Uterus (tissue), 4 donors: Measurements from ENCODE around the gene SORCS3. TPM values are rescaled to one million over a fixed set of nuclear protein-coding genes. Genes with fewer than 3 reads are reported as not detected.

Source experiments
- DNase-seq, 2 donors: peaks; one replicate each; pipeline ENCODE4 v3.0.0-alpha.2; 2019 to 2020
- H3K27ac ChIP-seq, 2 donors: fragments of 200-600 bp; sonication (generic); 1 replicate in 1 of 2; 2 replicates in 1 of 2; pipeline ENCODE4 v1.5.1; 2016 to 2018
- H3K27me3 ChIP-seq, 2 donors: fragments of 200-600 bp; sonication (generic); one replicate each; pipeline ENCODE4 v1.5.1; 2018 to 2019; ENCODE audit warnings: control low read depth in 1 of 2
- H3K36me3 ChIP-seq, 2 donors: fragments of 200-600 bp; sonication (generic); one replicate each; pipeline ENCODE4 v1.5.1; 2019; ENCODE audit warnings: control low read depth in 1 of 2
- H3K4me1 ChIP-seq, 2 donors: fragments of 200-600 bp; sonication (generic); one replicate each; pipeline ENCODE4 v1.5.1; 2018 to 2019; ENCODE audit warnings: control low read depth in 1 of 2
- H3K4me3 ChIP-seq, 2 donors: fragments of 200-600 bp; sonication (generic); 1 replicate in 1 of 2; 2 replicates in 1 of 2; pipeline ENCODE4 v1.5.1; 2018 to 2019; ENCODE audit warnings: mild to moderate bottlenecking in 1 of 2
- H3K9me3 ChIP-seq, 2 donors: fragments of 200-600 bp; sonication (generic); one replicate each; pipeline ENCODE4 v1.5.1; 2019; ENCODE audit warnings: control low read depth in 1 of 2
- CTCF ChIP-seq, 4 experiments: fragments of 200-600 bp in 2 of 4; fragments of 450-650 bp in 2 of 4; sonication (generic) in 2 of 4; IDR thresholded peaks; one replicate each; pipeline ENCODE4 v1.5.1; 2016 to 2019; ENCODE audit warnings: antibody characterized with exemption in 4 of 4, mild to moderate bottlenecking in 2 of 4, moderate library complexity in 1 of 4
- POLR2A ChIP-seq, 2 donors: fragments of 450-650 bp; IDR thresholded peaks; one replicate each; pipeline ENCODE4 v1.6.1; 2016; ENCODE audit warnings: antibody characterized with exemption in 2 of 2, mild to moderate bottlenecking in 1 of 2, moderate library complexity in 1 of 2
- intact Hi-C: fragments of 100-400 bp; cut with DNase I; formaldehyde crosslinking; loops from one replicate; pipeline ENCODE4 v1.15.1; 2023; ENCODE audit warnings: low total_unique reads
- total RNA-seq, 4 donors: library from RNA; depleted of rRNA in 3 of 4; stranded (reverse); fragments of >200 nt in 3 of 4; gene quantifications; one replicate each; pipeline versions ENCODE4 v1.1.0 to v1.2.4, GENCODE V29; 2014 to 2023
- donor health status: DM: yes; HTN: yes; CAD: no.

Gene SORCS3
- total RNA-seq, 4 donors from 2014 or later = 0.77 to 2.4 TPM; not detected in 2

DNA sequence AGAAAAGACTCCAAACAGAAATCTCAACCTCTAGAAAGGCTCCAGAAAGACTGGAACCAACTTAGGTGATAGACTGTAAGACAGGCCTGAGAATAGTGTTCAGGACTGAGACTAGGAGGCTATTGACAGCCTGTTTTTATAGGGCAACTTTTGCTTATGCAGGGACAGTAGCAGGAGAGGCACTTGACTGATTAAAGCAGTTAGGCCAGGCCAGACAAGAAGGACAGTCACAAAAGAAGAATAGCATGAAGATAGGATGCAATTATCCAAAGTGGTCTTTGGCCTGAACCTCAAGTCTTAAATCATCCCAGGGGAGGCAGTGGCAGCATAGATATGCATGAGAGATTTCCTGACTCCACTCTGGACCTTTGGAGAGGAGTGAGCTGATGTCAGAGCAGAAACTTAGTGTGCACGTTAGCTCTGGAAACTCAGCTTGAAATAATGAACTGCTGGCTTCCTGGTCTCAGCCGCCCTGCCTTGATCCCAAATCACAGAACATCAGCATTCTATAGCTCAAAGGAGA lies 290.6 kb downstream of the SORCS3 start:
- Histone ChIP-seq H3K27ac (no peak overlapping the region), H3K27me3 (no peaks in the 10 kb centered on the region), H3K9me3 (no peaks in the 10 kb centered on the region), H3K4me3 (no peak overlapping the region), H3K4me1 (no peaks in the 10 kb centered on the region), H3K36me3 (no peaks in the 10 kb centered on the region)
- intact Hi-C loops = no loop called here
- no peak for DNase-seq
- TF ChIP-seq CTCF (IDR thresholded peaks at IDR 0.05) (no peak), POLR2A (IDR thresholded peaks at IDR 0.05) (no peak)

DNA sequence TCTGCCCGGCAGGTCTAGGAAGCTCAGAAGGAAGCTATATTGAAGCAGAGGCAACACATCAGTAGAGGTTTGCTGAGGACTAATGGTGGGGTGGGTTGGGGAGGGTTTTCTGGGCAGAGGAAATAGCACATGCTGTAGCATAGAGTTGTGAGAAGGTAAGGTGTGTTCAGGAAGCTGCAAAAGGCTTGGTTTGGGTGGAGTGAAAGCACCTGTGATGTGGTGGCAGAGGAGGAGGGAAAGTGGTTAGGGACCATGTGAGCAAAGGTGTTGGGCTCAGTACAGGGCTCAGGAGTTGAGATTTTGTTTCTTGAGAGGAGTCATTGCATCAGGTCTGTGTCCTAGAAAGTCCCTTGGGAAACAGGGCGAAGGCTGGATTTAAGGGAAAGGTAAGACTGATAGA lies 294.6 kb downstream of the SORCS3 start:
- no peaks in the 10 kb centered on the region for H3K4me1 ChIP-seq
- H3K27me3 ChIP-seq = no peaks in the 10 kb centered on the region
- H3K4me3 ChIP-seq = no peak overlapping the region
- TF ChIP-seq CTCF (IDR thresholded peaks at IDR 0.05) (no peak), POLR2A (IDR thresholded peaks at IDR 0.05) (no peak)
- no peak overlapping the region for H3K27ac ChIP-seq
- H3K9me3 ChIP-seq = no peaks in the 10 kb centered on the region
- H3K36me3 ChIP-seq = no peaks in the 10 kb centered on the region
- intact Hi-C loops = no loop called here
- no peak for DNase-seq

DNA sequence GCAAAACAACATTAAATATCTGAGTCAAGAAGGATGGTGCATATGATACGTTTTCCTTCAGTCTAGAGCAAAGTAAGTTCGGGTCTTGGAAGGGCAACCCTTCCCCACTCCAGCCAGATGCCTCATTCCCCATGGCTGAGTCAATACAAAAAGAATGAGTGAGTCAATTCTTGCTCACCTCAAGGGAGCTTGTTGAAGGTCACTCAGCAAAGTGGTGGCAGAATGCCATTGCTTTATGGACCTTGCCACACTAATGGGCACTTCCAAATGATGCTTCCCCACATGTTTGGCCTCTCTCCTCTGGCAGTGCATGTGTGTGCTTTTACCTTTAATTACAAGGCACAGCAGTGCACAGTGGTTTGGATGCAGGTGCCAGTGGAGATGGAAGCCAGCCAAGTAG lies 296.5 kb downstream of the SORCS3 start:
- H3K4me3 ChIP-seq = no peak overlapping the region
- H3K36me3 ChIP-seq = no peaks in the 10 kb centered on the region
- TF ChIP-seq POLR2A (IDR thresholded peaks at IDR 0.05) = no peak
- no peak for TF ChIP-seq CTCF (IDR thresholded peaks at IDR 0.05)
- no peaks in the 10 kb centered on the region for H3K4me1 ChIP-seq
- no peak overlapping the region for H3K27ac ChIP-seq
- intact Hi-C loops = no loop called here
- no peaks in the 10 kb centered on the region for H3K9me3 ChIP-seq
- no peak for DNase-seq
- H3K27me3 ChIP-seq = no peaks in the 10 kb centered on the region

DNA sequence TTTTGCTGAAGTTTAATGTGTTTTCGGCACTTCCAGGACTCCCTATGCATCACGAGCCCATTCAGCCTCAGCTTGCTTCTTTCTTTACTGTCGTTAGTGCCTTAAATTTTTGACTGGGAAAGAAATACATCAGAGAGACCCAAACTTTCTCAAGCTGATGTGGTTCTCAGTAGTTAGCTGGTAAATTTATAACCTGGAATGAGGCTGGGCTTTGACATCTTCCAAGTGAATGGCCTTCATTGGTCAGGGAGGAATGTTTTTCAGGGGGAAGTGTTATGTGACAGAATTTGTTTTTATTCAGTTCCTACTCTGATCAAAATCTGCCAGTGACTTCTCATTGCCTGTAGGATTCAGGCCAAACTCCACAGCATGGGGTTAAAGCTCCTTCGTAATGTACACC lies 296.9 kb downstream of the SORCS3 start:
- H3K9me3 ChIP-seq = no peaks in the 10 kb centered on the region
- H3K4me3 ChIP-seq = no peak overlapping the region
- no peak for DNase-seq
- H3K4me1 ChIP-seq = no peaks in the 10 kb centered on the region
- H3K27me3 ChIP-seq = no peaks in the 10 kb centered on the region
- TF ChIP-seq CTCF (IDR thresholded peaks at IDR 0.05) (no peak), POLR2A (IDR thresholded peaks at IDR 0.05) (no peak)
- H3K36me3 ChIP-seq = no peaks in the 10 kb centered on the region
- intact Hi-C loops = no loop called here
- no peak overlapping the region for H3K27ac ChIP-seq

DNA sequence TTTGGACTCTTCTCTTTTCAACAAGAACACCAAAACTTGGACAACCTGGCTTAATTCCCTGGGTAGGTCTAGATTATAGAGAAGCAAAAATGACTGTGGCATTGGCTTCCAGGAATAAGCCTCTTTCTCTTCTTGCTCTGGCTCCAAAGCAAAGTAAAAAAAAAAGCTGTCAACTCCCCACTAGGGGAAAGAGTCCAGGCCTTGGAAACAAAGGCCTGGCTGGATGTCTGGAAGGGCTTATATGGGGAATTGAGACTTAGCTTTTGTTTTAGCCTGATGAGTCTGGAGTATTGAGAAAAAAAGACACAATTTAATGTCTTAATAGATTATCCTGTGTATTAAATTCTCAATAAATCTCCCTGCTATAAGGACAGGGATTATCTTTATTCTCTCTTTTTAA lies 300.6 kb downstream of the SORCS3 start:
- intact Hi-C loops = no loop called here
- H3K9me3 ChIP-seq = no peaks in the 10 kb centered on the region
- H3K36me3 ChIP-seq = no peaks in the 10 kb centered on the region
- no peak for TF ChIP-seq POLR2A (IDR thresholded peaks at IDR 0.05)
- no peak for TF ChIP-seq CTCF (IDR thresholded peaks at IDR 0.05)
- no peak overlapping the region for H3K4me3 ChIP-seq
- H3K27me3 ChIP-seq = no peaks in the 10 kb centered on the region
- DNase-seq = no peak
- no peak overlapping the region for H3K27ac ChIP-seq
- H3K4me1 ChIP-seq = no peaks in the 10 kb centered on the region
